ENCODE data around the gene KATNB1.

DNA sequence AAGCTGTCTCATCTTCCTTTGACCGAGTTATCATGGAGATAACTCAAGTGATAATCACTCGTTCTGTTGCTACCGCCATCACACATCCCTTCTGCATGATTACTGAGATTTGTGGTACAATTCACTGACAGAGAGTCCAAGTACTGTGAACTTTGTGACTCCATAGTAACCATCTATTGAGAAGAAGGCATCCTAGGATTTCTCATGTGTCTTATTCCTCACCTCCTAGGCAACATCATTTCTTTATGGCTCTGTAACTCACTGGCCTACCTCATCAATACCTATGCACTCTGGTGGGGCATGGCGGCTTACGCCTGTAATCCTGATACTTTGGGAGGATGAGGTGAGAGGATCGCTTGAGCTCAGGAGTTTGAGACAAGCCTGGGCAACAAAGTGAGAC, 21.5 kb upstream of the KATNB1 start:
- TF ChIP-seq POLR2A (IDR thresholded peaks at IDR 0.05) = no peak
- TF ChIP-seq, protein P1, sequence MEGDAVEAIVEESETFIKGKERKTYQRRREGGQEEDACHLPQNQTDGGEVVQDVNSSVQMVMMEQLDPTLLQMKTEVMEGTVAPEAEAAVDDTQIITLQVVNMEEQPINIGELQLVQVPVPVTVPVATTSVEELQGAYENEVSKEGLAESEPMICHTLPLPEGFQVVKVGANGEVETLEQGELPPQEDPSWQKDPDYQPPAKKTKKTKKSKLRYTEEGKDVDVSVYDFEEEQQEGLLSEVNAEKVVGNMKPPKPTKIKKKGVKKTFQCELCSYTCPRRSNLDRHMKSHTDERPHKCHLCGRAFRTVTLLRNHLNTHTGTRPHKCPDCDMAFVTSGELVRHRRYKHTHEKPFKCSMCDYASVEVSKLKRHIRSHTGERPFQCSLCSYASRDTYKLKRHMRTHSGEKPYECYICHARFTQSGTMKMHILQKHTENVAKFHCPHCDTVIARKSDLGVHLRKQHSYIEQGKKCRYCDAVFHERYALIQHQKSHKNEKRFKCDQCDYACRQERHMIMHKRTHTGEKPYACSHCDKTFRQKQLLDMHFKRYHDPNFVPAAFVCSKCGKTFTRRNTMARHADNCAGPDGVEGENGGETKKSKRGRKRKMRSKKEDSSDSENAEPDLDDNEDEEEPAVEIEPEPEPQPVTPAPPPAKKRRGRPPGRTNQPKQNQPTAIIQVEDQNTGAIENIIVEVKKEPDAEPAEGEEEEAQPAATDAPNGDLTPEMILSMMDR (IDR thresholded peaks at IDR 0.05) = no peak
